VCaP (cell line): ENCODE data around the gene CTNNBL1.

Source experiments
- H3K27ac ChIP-seq: fragments of 450-650 bp; 2 replicates; pipeline ENCODE4 v1.5.1; 2017
- TF ChIP-seq, protein P1 (sequence below): fragments of 450-650 bp; conservative IDR thresholded peaks from 2 replicates; pipeline ENCODE4 v1.5.1; 2017; ENCODE audit warnings: mild to moderate bottlenecking, moderate library complexity

CTNNBL1 gene

DNA sequence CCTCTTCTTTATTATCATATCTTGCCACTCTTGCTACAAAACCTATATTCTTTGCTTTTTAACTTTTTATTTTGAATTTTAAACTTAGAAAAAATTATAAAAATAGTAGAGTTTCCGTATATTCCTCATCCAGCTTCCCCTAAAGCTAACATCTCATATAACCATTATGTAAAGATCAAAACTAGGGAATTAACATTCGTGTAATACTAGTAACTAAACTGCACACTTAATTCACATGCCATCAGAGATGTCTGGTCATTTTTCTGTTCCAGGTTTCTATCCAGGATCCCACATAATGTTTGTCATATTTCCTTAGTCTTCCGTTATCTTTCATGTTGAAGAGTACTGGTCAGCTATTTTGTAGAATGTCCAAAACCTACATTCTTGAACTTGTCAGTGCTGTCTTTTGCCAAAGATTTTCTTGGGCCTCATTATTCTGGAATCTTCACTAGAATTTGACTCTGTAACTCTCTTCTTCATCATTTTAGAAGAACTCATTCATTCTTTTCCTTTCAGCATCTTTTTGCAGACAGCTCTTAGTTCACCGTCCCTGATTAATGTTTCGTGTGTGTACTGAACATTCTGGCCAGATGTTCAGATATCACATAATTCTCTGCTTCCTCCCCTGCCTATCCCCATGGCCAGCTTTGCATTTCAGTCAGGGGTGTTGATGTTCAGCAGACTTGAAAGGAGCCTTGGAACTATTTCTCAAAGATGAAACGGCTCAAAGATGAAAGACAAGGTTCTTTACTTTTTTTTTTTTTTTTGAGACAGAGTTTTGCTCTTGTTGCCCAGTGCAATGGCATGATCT, 9.4 kb downstream of the CTNNBL1 start:
- TF ChIP-seq, protein P1, sequence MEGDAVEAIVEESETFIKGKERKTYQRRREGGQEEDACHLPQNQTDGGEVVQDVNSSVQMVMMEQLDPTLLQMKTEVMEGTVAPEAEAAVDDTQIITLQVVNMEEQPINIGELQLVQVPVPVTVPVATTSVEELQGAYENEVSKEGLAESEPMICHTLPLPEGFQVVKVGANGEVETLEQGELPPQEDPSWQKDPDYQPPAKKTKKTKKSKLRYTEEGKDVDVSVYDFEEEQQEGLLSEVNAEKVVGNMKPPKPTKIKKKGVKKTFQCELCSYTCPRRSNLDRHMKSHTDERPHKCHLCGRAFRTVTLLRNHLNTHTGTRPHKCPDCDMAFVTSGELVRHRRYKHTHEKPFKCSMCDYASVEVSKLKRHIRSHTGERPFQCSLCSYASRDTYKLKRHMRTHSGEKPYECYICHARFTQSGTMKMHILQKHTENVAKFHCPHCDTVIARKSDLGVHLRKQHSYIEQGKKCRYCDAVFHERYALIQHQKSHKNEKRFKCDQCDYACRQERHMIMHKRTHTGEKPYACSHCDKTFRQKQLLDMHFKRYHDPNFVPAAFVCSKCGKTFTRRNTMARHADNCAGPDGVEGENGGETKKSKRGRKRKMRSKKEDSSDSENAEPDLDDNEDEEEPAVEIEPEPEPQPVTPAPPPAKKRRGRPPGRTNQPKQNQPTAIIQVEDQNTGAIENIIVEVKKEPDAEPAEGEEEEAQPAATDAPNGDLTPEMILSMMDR, result no peak
- H3K27ac ChIP-seq, result no peak overlapping the region

DNA sequence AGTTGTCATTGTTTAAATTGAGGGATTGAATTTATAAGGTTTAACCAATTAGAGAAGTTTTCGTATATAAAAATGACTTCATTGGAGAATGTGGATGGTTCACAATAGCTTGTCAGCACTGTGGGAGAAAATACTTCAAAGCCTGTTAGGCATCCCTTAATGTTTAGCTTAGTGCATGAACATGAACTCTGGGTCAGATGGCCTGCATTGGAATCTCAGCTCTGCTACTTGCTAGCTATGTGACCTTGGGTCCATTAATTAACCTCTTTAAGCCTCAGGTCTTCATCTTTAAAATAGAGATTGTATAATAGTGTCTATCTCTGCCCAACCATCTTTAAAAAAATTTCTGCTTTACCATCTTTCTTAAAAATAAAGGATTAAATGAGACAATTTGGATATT, 11.1 kb downstream of the CTNNBL1 start:
- no peak overlapping the region for H3K27ac ChIP-seq
- TF ChIP-seq, protein P1, result no peak

DNA sequence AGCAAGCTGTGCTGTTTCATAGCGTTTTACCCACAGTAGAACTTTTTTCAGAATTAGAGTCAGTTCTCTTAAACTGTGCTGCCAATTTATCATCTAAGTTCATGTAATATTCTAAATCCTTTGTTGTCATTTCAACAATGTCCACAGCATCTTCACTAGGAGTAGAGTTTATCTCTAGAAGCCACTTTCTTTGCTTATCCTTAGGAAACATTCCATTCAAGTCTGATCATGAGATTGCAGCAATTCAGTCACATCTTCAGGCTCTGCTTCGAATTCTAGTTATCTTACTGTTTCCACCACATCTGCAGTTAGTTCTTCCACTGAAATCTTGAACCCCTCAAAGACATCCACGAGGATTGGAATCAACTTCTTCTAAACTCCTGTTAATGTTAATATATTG, 12.5 kb downstream of the CTNNBL1 start:
- no peak overlapping the region for H3K27ac ChIP-seq
- TF ChIP-seq, protein P1, result no peak

DNA sequence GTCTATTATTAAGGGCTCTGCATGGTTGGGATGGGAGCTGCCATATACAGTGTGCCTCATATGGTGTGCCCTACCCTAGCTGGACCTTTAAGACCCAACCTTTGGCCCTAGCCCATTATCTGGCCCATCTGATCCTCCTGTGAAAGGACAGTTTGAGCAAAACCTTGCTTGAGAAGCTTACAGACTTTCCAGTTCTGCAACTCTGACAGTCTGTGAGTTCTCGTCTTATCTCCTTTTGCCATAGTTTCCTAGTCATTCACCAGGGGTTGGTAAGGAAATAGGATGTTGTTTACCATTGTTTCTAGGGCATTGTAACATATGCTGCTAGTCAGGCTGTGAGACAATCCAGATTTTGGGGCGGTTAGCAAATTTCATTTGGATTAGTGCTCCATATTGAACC, 17.2 kb downstream of the CTNNBL1 start:
- TF ChIP-seq, protein P1, result no peak
- peak overlapping the region; percentile 75 for H3K27ac ChIP-seq

DNA sequence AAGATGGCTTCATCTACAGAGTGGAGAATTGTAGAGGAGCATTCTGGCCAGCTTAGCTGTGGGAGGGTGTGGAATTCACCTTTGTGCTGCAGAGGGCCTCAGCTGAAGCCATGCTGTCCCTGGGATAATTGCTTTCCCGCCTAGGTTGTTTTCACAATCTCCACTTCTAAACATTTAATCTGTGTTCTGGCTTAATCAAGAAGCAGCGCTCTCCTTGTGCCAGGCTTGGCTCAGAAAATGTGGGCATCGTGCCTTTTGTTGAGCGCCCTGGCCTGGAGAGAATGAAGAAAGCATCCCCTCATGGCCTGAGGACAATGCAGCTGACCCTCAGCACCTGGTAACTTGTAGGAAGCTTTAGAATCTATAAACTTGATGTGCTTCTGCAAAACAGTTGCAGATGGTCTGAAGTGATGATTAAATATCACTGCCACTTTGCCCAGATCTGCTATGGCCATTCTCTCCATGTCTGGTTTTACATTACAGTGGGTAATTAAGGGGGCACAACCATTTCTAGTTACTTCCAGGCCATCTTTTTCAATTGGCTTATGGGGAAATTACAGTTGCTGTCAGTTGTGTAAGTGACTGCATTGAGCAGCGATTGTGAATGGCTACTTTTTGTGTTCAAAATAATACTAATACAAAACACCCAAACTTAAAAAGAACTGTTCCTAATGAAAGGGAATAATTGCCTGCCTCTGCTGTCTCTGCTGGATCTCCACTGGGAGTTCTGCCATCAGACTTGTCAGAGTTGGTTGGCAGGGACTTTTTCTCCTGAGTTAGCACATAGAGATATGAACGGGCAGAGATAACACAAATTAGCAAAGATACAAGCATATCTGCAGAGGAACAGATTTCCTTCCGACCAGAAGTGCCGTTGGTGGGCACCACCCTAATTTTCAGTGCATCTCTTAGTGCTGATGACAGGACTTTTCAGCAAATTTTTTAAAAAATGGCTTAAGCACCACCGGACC, 18.4 kb downstream of the CTNNBL1 start:
- peak overlapping the region; percentile 75 for H3K27ac ChIP-seq
- TF ChIP-seq, protein P1, result no peak

DNA sequence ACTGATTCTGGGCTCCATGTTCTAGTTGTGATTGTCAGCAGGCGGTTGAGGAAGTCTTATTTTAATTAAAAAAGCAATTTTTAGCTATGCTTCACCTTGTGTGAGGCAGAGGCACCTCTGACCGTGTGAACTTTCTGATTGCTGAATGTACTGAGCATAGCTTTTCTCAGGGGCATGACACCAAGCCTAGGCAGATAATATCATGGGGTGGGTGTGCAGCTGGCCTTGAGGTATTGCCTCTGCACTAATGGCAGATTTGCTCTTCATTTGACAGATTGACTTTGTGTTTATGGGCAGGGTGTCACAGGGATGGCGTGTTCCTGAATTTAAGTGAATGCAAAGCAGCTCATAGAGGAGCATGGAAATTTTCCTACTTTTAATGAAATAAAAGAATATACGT, 19.6 kb downstream of the CTNNBL1 start:
- TF ChIP-seq, protein P1, result no peak
- H3K27ac ChIP-seq, result peak overlapping the region; percentile 75
